Measurements from ENCODE around the gene APOC1. TPM values are rescaled to one million over a fixed set of nuclear protein-coding genes. Genes with fewer than 3 reads are reported as not detected.

Gene APOC1
- total and polyA plus RNA-seq, 2 experiments from 2014 or later, result 0.49 TPM; not detected in 1

- peak overlapping the region; percentile 93 for H3K4me2 ChIP-seq (ENCODE audit: unreplicated experiment)
- no peaks in the 10 kb centered on the region; the same call in 1 of the 2 replicates for H4K20me1 ChIP-seq (ENCODE audit: insufficient read depth)
- no peaks in the 10 kb centered on the region for H3K36me3 ChIP-seq (ENCODE audit: low read depth)
- WGBS, 2 experiments (ENCODE audit: low coverage in 1 of 2, low lambda C conversion rate in 2 of 2, missing lambda C conversion rate in 2 of 2), result 3% methylated on average over 35 to 37 of the region's 40 CpGs
- H2AFZ ChIP-seq, result peak overlapping the region; percentile 96
- no peaks in the 10 kb centered on the region for H3K27me3 ChIP-seq (replicated peaks; ENCODE audit: insufficient read depth)
- peak overlapping the region; percentile 95 for H3K9ac ChIP-seq
- H3K9me3 ChIP-seq (ENCODE audit: low read depth), result no peaks in the 10 kb centered on the region
- peaks cover 18% of the 10 kb centered on the region for H3K4me1 ChIP-seq (ENCODE audit: insufficient read depth)
- H3K27ac ChIP-seq, result peak overlapping the region; percentile 83
- peak; percentile 40 for DNase-seq
- peak overlapping the region; percentile 93 for H3K4me3 ChIP-seq
- TF ChIP-seq EZH2 (IDR thresholded peaks at IDR 0.05; ENCODE audit: insufficient read depth, poor library complexity, severe bottlenecking), result no peak
- no peak for TF ChIP-seq EZH2phosphoT487 (IDR thresholded peaks at IDR 0.05; ENCODE audit: insufficient read depth, low read depth)
- H3K79me2 ChIP-seq (ENCODE audit: insufficient read depth), result peaks cover 67% of the 10 kb centered on the region
- peaks cover 13% of the 10 kb centered on the region for H3F3A ChIP-seq (ENCODE audit: insufficient read depth)
- in situ Hi-C loops (cut with MboI), result no loop called here
- no peaks in the 10 kb centered on the region for H3K9me2 ChIP-seq (ENCODE audit: insufficient read depth)
Measured at GRCh38 chr19:44955505-44956439, 41.4 kb downstream of the APOC1 start.

GRCh38 chr19:44957526-44957925 is 43.1 kb downstream of the APOC1 start:
- H3K4me3 ChIP-seq, result no peak overlapping the region
- WGBS, 2 experiments (ENCODE audit: low coverage in 1 of 2, low lambda C conversion rate in 2 of 2, missing lambda C conversion rate in 2 of 2), result 62 to 70% methylated on average over 7 of the region's 7 CpGs
- peak; percentile 45 for DNase-seq
- no peak overlapping the region for H2AFZ ChIP-seq
- H3K36me3 ChIP-seq (ENCODE audit: low read depth), result 0 out of 2 replicates have a peak, but pooled peaks cover 3% of the 10 kb centered on the region
- peak overlapping the region; percentile 93 for H3K4me2 ChIP-seq (ENCODE audit: unreplicated experiment)
- H3F3A ChIP-seq (ENCODE audit: insufficient read depth), result peaks cover 13% of the 10 kb centered on the region
- 0 out of 2 replicates have a peak overlapping the region, but pooled peaks have one; percentile 83 for H3K27ac ChIP-seq
- no peaks in the 10 kb centered on the region for H3K27me3 ChIP-seq (replicated peaks; ENCODE audit: insufficient read depth)
- no peaks in the 10 kb centered on the region for H3K9me3 ChIP-seq (ENCODE audit: low read depth)
- peaks cover 85% of the 10 kb centered on the region for H3K79me2 ChIP-seq (ENCODE audit: insufficient read depth)
- no peaks in the 10 kb centered on the region; the same call in 1 of the 2 replicates for H4K20me1 ChIP-seq (ENCODE audit: insufficient read depth)
- in situ Hi-C loops (cut with MboI), result no loop called here
- peak overlapping the region; percentile 95 for H3K9ac ChIP-seq
- TF ChIP-seq EZH2phosphoT487 (IDR thresholded peaks at IDR 0.05; ENCODE audit: insufficient read depth, low read depth) (no peak), EZH2 (IDR thresholded peaks at IDR 0.05; ENCODE audit: insufficient read depth, poor library complexity, severe bottlenecking) (no peak)
- H3K9me2 ChIP-seq (ENCODE audit: insufficient read depth), result no peaks in the 10 kb centered on the region
- peaks cover 18% of the 10 kb centered on the region for H3K4me1 ChIP-seq (ENCODE audit: insufficient read depth)

DNA sequence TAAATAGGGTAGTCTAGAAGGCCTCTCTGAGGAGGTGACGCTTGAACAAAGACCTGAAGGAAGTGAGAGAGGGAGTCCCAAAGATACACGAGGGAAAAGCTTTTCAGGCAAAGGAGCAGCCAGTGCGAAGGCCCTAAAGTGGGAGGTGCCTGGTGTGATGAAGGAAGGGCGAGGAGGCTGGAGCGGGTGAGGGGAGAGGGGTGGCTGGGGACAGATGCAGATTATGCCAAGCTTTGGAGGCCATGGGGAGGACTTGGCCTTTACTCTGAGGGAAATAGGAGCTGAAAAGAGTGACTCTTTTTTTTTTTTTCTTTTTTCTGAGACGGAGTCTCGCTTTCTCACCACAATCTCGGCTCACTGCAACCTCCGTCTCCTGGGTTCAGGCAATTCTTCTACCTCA is 43.7 kb downstream of the APOC1 start:
- no peak for DNase-seq
- H3K9me2 ChIP-seq (ENCODE audit: insufficient read depth), result no peaks in the 10 kb centered on the region
- H3K79me2 ChIP-seq (ENCODE audit: insufficient read depth), result peaks cover 91% of the 10 kb centered on the region
- H3K4me2 ChIP-seq (ENCODE audit: unreplicated experiment), result no peak overlapping the region
- peaks cover 18% of the 10 kb centered on the region for H3K4me1 ChIP-seq (ENCODE audit: insufficient read depth)
- H3K9me3 ChIP-seq (ENCODE audit: low read depth), result no peaks in the 10 kb centered on the region
- H2AFZ ChIP-seq, result no peak overlapping the region
- H3K27me3 ChIP-seq (replicated peaks; ENCODE audit: insufficient read depth), result no peaks in the 10 kb centered on the region
- H3F3A ChIP-seq (ENCODE audit: insufficient read depth), result peaks cover 13% of the 10 kb centered on the region
- no peaks in the 10 kb centered on the region; the same call in 1 of the 2 replicates for H4K20me1 ChIP-seq (ENCODE audit: insufficient read depth)
- H3K4me3 ChIP-seq, result no peak overlapping the region
- 0 out of 2 replicates have a peak, but pooled peaks cover 3% of the 10 kb centered on the region for H3K36me3 ChIP-seq (ENCODE audit: low read depth)
- peak overlapping the region; percentile 95 for H3K9ac ChIP-seq
- TF ChIP-seq EZH2 (IDR thresholded peaks at IDR 0.05; ENCODE audit: insufficient read depth, poor library complexity, severe bottlenecking), result no peak
- in situ Hi-C loops (cut with MboI), result no loop called here
- no peak overlapping the region for H3K27ac ChIP-seq
- 86 to 95% methylated on average over 9 of the region's 9 CpGs for WGBS, 2 experiments (ENCODE audit: low coverage in 1 of 2, low lambda C conversion rate in 2 of 2, missing lambda C conversion rate in 2 of 2)

DNA sequence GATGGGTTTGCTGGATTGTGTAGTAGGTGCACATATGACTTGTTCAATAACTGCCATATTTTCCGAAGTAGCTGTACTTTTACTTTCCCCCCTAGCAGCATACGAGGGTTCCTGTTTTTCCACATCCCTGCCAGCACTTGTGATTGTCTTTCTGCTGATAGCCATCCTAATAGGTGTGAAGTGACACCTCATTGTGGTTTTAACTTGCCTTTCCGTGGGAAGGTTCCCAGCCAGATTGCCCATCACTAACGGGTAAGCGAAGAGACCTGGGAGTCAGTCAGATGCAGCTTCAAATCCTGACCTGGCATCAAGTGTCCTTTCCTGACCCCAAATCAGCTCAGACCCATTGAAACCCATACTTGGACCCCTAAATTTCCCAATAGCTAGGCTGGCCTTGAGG is 45.3 kb downstream of the APOC1 start:
- TF ChIP-seq EZH2 (IDR thresholded peaks at IDR 0.05; ENCODE audit: insufficient read depth, poor library complexity, severe bottlenecking) (no peak), EZH2phosphoT487 (IDR thresholded peaks at IDR 0.05; ENCODE audit: insufficient read depth, low read depth) (no peak)
- no peaks in the 10 kb centered on the region; the same call in 1 of the 2 replicates for H4K20me1 ChIP-seq (ENCODE audit: insufficient read depth)
- no peaks in the 10 kb centered on the region for H3K9me2 ChIP-seq (ENCODE audit: insufficient read depth)
- no peaks in the 10 kb centered on the region for H3K27me3 ChIP-seq (replicated peaks; ENCODE audit: insufficient read depth)
- H3K4me3 ChIP-seq, result no peak overlapping the region
- no peak overlapping the region for H3K4me2 ChIP-seq (ENCODE audit: unreplicated experiment)
- DNase-seq, result no peak
- 55 to 56% methylated on average over 5 of the region's 5 CpGs for WGBS, 2 experiments (ENCODE audit: low coverage in 1 of 2, low lambda C conversion rate in 2 of 2, missing lambda C conversion rate in 2 of 2)
- peaks cover 89% of the 10 kb centered on the region for H3K79me2 ChIP-seq (ENCODE audit: insufficient read depth)
- H3K9me3 ChIP-seq (ENCODE audit: low read depth), result no peaks in the 10 kb centered on the region
- H3F3A ChIP-seq (ENCODE audit: insufficient read depth), result peaks cover 10% of the 10 kb centered on the region
- in situ Hi-C loops (cut with MboI), result no loop called here
- H2AFZ ChIP-seq, result no peak overlapping the region
- 0 out of 2 replicates have a peak, but pooled peaks cover 6% of the 10 kb centered on the region for H3K36me3 ChIP-seq (ENCODE audit: low read depth)
- peak overlapping the region; percentile 23; the same call in 1 of the 2 replicates for H3K9ac ChIP-seq
- no peak overlapping the region for H3K27ac ChIP-seq
- peaks cover 18% of the 10 kb centered on the region for H3K4me1 ChIP-seq (ENCODE audit: insufficient read depth)
